A549 (cell line): ENCODE results near the gene SPIN3. TPM values are rescaled to one million over a fixed set of nuclear protein-coding genes. Genes with fewer than 3 reads are reported as not detected.
"Not testable (repeated sequence)": the region's sequence is repeated elsewhere in the genome, so short reads cannot be mapped to it uniquely, and the experiment has no call there.

Source experiments
- ATAC-seq, 2 experiments: fragments of 200-7000 bp in 1 of 2; fragments of >200 bp in 1 of 2; cut with Nextera tagmentation in 1 of 2; cut with Tn5 transposase in 1 of 2; 3 replicates each; pipeline versions ENCODE4 v1.8.0 to v1.9.1; 2018 to 2020; ENCODE audit warnings: mild to moderate bottlenecking in 1 of 2, moderate library complexity in 1 of 2
- CTCF ChIA-PET: fragments of 300-600 bp; sonication (Branson Sonifier 250); formaldehyde crosslinking; extraction: SDS; loops from one replicate; lab custom pipeline; 2021; ENCODE audit warnings: antibody characterized with exemption, inconsistent platforms; lab: Yijun Ruan, JAX
- POLR2A ChIA-PET: fragments of 350-600 bp; formaldehyde crosslinking; extraction: SDS; loops from one replicate; lab custom pipeline; 2021; ENCODE audit warnings: antibody characterized with exemption, inconsistent platforms; lab: Yijun Ruan, JAX
- DNase-seq, 2 experiments: peaks; one replicate each; pipeline versions ENCODE4 v3.0.0 to v3.0.0-alpha.2; 2011 to 2016; ENCODE audit warnings: low read depth in 1 of 2, low spot score in 1 of 2
- FAIRE-seq: peaks from 2 replicates; lab custom pipeline; 2011; peaks lifted over from hg19 to GRCh38; lab: Jason Lieb, UNC
- H3K27ac ChIP-seq, 2 experiments: fragments of >200 bp; sonication (Bioruptor Twin); formaldehyde crosslinking; 3 replicates each; pipeline ENCODE4 v1.5.1; 2016 to 2017
- H3K4me1 ChIP-seq: fragments of >200 bp; sonication (Bioruptor Twin); formaldehyde crosslinking; 3 replicates; pipeline ENCODE4 v1.6.1; 2016
- H3K4me2 ChIP-seq: fragments of >200 bp; sonication (Bioruptor Twin); formaldehyde crosslinking; 3 replicates; pipeline ENCODE4 v1.6.1; 2016
- H3K4me3 ChIP-seq: fragments of >200 bp; sonication (Bioruptor Twin); formaldehyde crosslinking; 3 replicates; pipeline ENCODE4 v1.5.1; 2016
- H3K9me3 ChIP-seq: fragments of >200 bp; sonication (Bioruptor Twin); formaldehyde crosslinking; 3 replicates; pipeline ENCODE4 v1.6.1; 2016
- BCL3 ChIP-seq: fragments of >200 bp; sonication (Bioruptor Twin); formaldehyde crosslinking; IDR thresholded peaks from 3 replicates; pipeline ENCODE4 v1.6.1; 2016
- CBX2 ChIP-seq: fragments of 200-600 bp; sonication (generic); IDR thresholded peaks from 2 replicates; pipeline ENCODE4 v1.6.1; 2016; ENCODE audit warnings: low read depth, mild to moderate bottlenecking, borderline replicate concordance
- CBX8 ChIP-seq: fragments of 200-600 bp; sonication (generic); IDR thresholded peaks from 2 replicates; pipeline ENCODE4 v1.6.1; 2016
- CHD2 ChIP-seq: fragments of 150-350 bp; IDR thresholded peaks from 2 replicates; pipeline ENCODE4 v1.6.1; 2014; ENCODE audit warnings: low read length; ENCODE audit not compliant: partially characterized antibody
- EHF ChIP-seq: fragments of 250-450 bp; sonication (Bioruptor Pico); IDR thresholded peaks from 2 replicates; pipeline ENCODE4 v1.5.0; 2020; ENCODE audit warnings: mild to moderate bottlenecking
- EP300 ChIP-seq, 2 experiments: fragments of >200 bp; sonication (Bioruptor Twin); formaldehyde crosslinking; IDR thresholded peaks; 2 replicates in 1 of 2; 3 replicates in 1 of 2; pipeline ENCODE4 v1.6.1; 2016 to 2017
- ESRRA ChIP-seq: fragments of 150-350 bp; IDR thresholded peaks from 2 replicates; pipeline ENCODE4 v1.6.1; 2014; ENCODE audit warnings: mild to moderate bottlenecking, low read length, borderline replicate concordance
- FOSB ChIP-seq: fragments of 250-450 bp; sonication (Bioruptor Pico); IDR thresholded peaks from 2 replicates; pipeline ENCODE4 v1.5.0; 2020; ENCODE audit warnings: mild to moderate bottlenecking, moderate library complexity
- FOSL2 ChIP-seq, 2 experiments: fragments of 450-650 bp in 1 of 2; fragments of >200 bp in 1 of 2; sonication (Bioruptor Twin) in 1 of 2; formaldehyde crosslinking; IDR thresholded peaks; 2 replicates each; pipeline versions ENCODE4 v1.5.0 to v1.6.1; 2016 to 2020; ENCODE audit warnings: mild to moderate bottlenecking in 1 of 2, moderate library complexity in 1 of 2
- GATA3 ChIP-seq: IDR thresholded peaks from 2 replicates; pipeline ENCODE4 v1.6.1; 2012; ENCODE audit warnings: borderline replicate concordance
- HOXA7 ChIP-seq: fragments of 250-450 bp; sonication (Bioruptor Pico); IDR thresholded peaks from 2 replicates; pipeline ENCODE4 v1.5.0; 2020; ENCODE audit warnings: mild to moderate bottlenecking, moderate library complexity
- HOXB13 ChIP-seq: fragments of 250-450 bp; sonication (Bioruptor Pico); IDR thresholded peaks from 2 replicates; pipeline ENCODE4 v1.5.0; 2020; ENCODE audit warnings: low read depth, mild to moderate bottlenecking, moderate library complexity
- JUN ChIP-seq, 2 experiments: fragments of >200 bp; sonication (Bioruptor Twin); formaldehyde crosslinking; IDR thresholded peaks; 2 replicates in 1 of 2; 3 replicates in 1 of 2; pipeline ENCODE4 v1.6.1; 2016 to 2017
- KDM1A ChIP-seq: fragments of 200-600 bp; sonication (generic); IDR thresholded peaks from 2 replicates; pipeline ENCODE4 v1.6.1; 2016; ENCODE audit warnings: low read depth, mild to moderate bottlenecking
- KDM5A ChIP-seq: fragments of 200-600 bp; sonication (generic); IDR thresholded peaks from 2 replicates; pipeline ENCODE4 v1.6.1; 2016; ENCODE audit warnings: antibody characterized with exemption, mild to moderate bottlenecking
- MAFK ChIP-seq: fragments of 450-650 bp; IDR thresholded peaks from 2 replicates; pipeline ENCODE4 v1.6.1; 2014; ENCODE audit not compliant: partially characterized antibody
- MAX ChIP-seq: IDR thresholded peaks from 2 replicates; pipeline ENCODE4 v1.6.1; 2012
- MYC ChIP-seq: IDR thresholded peaks from 2 replicates; pipeline ENCODE4 v1.6.1; 2012; ENCODE audit warnings: mild to moderate bottlenecking, inconsistent platforms, low read length, improper control_type of control experiment, borderline replicate concordance
- NFE2L2 ChIP-seq: fragments of 150-350 bp; conservative IDR thresholded peaks from 2 replicates; pipeline ENCODE4 v1.6.1; 2014; ENCODE audit warnings: low read length
- PBX3 ChIP-seq: IDR thresholded peaks from 2 replicates; pipeline ENCODE4 v1.6.1; 2012
- RAD21 ChIP-seq, 2 experiments: fragments of >200 bp in 1 of 2; sonication (Bioruptor Twin) in 1 of 2; formaldehyde crosslinking in 1 of 2; IDR thresholded peaks in 1 of 2; conservative IDR thresholded peaks in 1 of 2; 2 replicates in 1 of 2; 3 replicates in 1 of 2; pipeline ENCODE4 v1.6.1; 2012 to 2018; ENCODE audit warnings: inconsistent platforms in 1 of 2
- RARB ChIP-seq: fragments of 250-450 bp; sonication (Bioruptor Pico); IDR thresholded peaks from 2 replicates; pipeline ENCODE4 v1.8.0; 2021; ENCODE audit warnings: mild to moderate bottlenecking, moderate library complexity
- RCOR1 ChIP-seq: fragments of 150-350 bp; IDR thresholded peaks from 2 replicates; pipeline ENCODE4 v1.6.1; 2014; ENCODE audit warnings: antibody characterized with exemption, low read length, low read depth
- RFX5 ChIP-seq: fragments of 450-650 bp; IDR thresholded peaks from 2 replicates; pipeline ENCODE4 v1.7.1; 2014; ENCODE audit warnings: antibody characterized with exemption, mild to moderate bottlenecking, moderate library complexity
- SMC3 ChIP-seq: fragments of >200 bp; sonication (Bioruptor Twin); formaldehyde crosslinking; IDR thresholded peaks from 3 replicates; pipeline ENCODE4 v1.6.1; 2018; ENCODE audit warnings: inconsistent platforms
- SREBF2 ChIP-seq: fragments of 450-650 bp; IDR thresholded peaks from 2 replicates; pipeline ENCODE4 v1.6.1; 2014; ENCODE audit warnings: mild to moderate bottlenecking, moderate library complexity
- TFCP2L1 ChIP-seq: fragments of 250-450 bp; sonication (Bioruptor Pico); IDR thresholded peaks from 2 replicates; pipeline ENCODE4 v1.5.0; 2021; ENCODE audit warnings: mild to moderate bottlenecking
- ZC3H11A ChIP-seq: fragments of 450-650 bp; IDR thresholded peaks from 2 replicates; pipeline ENCODE4 v1.6.1; 2014; ENCODE audit warnings: antibody characterized with exemption, mild to moderate bottlenecking
- ZFP36 ChIP-seq: fragments of 450-650 bp; IDR thresholded peaks from 2 replicates; pipeline ENCODE4 v1.6.1; 2014; ENCODE audit warnings: borderline replicate concordance; ENCODE audit not compliant: partially characterized antibody
- ZNF302 ChIP-seq: fragments of 250-450 bp; sonication (Bioruptor Pico); IDR thresholded peaks from 2 replicates; pipeline ENCODE4 v1.9.0; 2021; ENCODE audit warnings: inconsistent platforms, mild to moderate bottlenecking, moderate library complexity
- WGBS: methylation state at CpG from one replicate; pipeline ENCODE4 v1.1.6; 2017; ENCODE audit errors: missing lambda C conversion rate; 5-methylcytosine and 5-hydroxymethylcytosine counted together
- polyA plus RNA-seq, 4 experiments: library from polyadenylated mRNA; depleted of rRNA in 3 of 4; stranded (reverse); fragments of >200 nt; fragmentation: RNase III in 1 of 4; extraction: RNeasy Plus Mini Kit Qiagen cat#74134 plus additional on column Dnase treatment in 1 of 4; gene quantifications; 2 replicates in 3 of 4; 3 replicates in 1 of 4; pipeline ENCODE4 v1.2.3, GENCODE V29; 2011 to 2017
- TF ChIP-seq, protein P1 (sequence below): IDR thresholded peaks from 2 replicates; pipeline ENCODE4 v1.6.1; 2012; ENCODE audit warnings: low read depth, borderline replicate concordance
- TF ChIP-seq, protein P2 (sequence below): fragments of >200 bp; sonication (Bioruptor Twin); formaldehyde crosslinking; IDR thresholded peaks from 2 replicates; pipeline ENCODE4 v1.6.1; 2016

Gene SPIN3
- polyA plus RNA-seq, 2 of the 4 experiments (the other 2 are of a cell fraction), result 10.3 to 17.5 TPM

- Histone ChIP-seq H3K4me1 (no peaks in the 10 kb centered on the region), H3K27ac (no peak overlapping the region), H3K4me2 (no peak overlapping the region), H3K4me3 (no peak overlapping the region), H3K9me3 (no peaks in the 10 kb centered on the region)
- DNase-seq (no peak), FAIRE-seq (no peak), ATAC-seq (no peak)
- ChIA-PET POLR2A (no interaction called here), CTCF (no interaction called here)
- WGBS, result 67% methylated on average over 1 of the region's 1 CpG
- TF ChIP-seq SREBF2 (no peak), FOSB (CRISPR knock-in tag) (no peak), KDM1A (no peak), ZFP36 (no peak), GATA3 (no peak), SMC3 (no peak), RAD21 (conservative IDR thresholded peaks at IDR 0.05 in 1 of 2, IDR thresholded peaks at IDR 0.05 in 1 of 2) (no peak), ZNF302 (CRISPR knock-in tag) (no peak), JUN (IDR thresholded peaks at IDR 0.05) (no peak), HOXA7 (CRISPR knock-in tag) (no peak), MAFK (no peak), RFX5 (no peak), HOXB13 (no peak), TFCP2L1 (CRISPR knock-in tag) (no peak), ZC3H11A (no peak), BCL3 (no peak)
- TF ChIP-seq, protein P1, sequence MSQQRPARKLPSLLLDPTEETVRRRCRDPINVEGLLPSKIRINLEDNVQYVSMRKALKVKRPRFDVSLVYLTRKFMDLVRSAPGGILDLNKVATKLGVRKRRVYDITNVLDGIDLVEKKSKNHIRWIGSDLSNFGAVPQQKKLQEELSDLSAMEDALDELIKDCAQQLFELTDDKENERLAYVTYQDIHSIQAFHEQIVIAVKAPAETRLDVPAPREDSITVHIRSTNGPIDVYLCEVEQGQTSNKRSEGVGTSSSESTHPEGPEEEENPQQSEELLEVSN, result no peak
- TF ChIP-seq, protein P2, sequence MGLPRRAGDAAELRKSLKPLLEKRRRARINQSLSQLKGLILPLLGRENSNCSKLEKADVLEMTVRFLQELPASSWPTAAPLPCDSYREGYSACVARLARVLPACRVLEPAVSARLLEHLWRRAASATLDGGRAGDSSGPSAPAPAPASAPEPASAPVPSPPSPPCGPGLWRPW, result no peak
Measured at GRCh38 chrX:56963377-56963776, 32.0 kb downstream of the SPIN3 start.

DNA sequence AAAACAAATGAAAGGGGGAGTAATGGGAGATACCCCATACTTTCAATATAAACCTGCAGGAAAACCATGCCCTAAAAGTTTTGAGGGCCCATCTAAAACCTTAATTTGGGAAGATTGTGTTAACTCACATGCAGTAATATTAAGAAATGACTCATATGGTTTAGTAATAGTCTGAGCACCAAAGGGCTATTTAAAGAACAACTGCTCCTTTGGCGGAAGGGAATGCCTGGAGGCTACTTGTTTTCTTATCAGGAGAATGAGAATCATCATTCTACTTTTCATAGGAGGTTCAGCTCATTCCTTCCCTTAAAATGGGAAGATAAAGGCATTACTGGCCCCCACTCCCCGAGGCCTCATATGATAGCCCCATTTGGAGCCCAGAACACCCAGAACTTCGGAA, 47.6 kb downstream of the SPIN3 start:
- ChIA-PET CTCF (no interaction called here), POLR2A (no interaction called here)
- H3K4me2 ChIP-seq, result no peak overlapping the region
- ATAC-seq (no peak), FAIRE-seq (no peak), DNase-seq (no peak)
- no peak overlapping the region for H3K4me3 ChIP-seq
- no peaks in the 10 kb centered on the region for H3K9me3 ChIP-seq
- no peaks in the 10 kb centered on the region for H3K4me1 ChIP-seq
- TF ChIP-seq CBX8 (no peak), RARB (no peak), RAD21 (conservative IDR thresholded peaks at IDR 0.05 in 1 of 2, IDR thresholded peaks at IDR 0.05 in 1 of 2) (no peak), MAX (no peak), SMC3 (no peak), CBX2 (no peak), CHD2 (no peak), EP300 (IDR thresholded peaks at IDR 0.05) (no peak), SREBF2 (no peak), MYC (no peak), PBX3 (no peak), EHF (CRISPR knock-in tag) (no peak), NFE2L2 (no peak), RCOR1 (no peak), HOXB13 (no peak), ESRRA (no peak), KDM5A (no peak), ZNF302 (CRISPR knock-in tag) (no peak), FOSL2 (IDR thresholded peaks at IDR 0.05) (no peak), FOSL2 (CRISPR knock-in tag; IDR thresholded peaks at IDR 0.05) (no peak)
- 23% methylated on average over 2 of the region's 3 CpGs for WGBS
- H3K27ac ChIP-seq, result no peak overlapping the region

GRCh38 chrX:56946201-56946600, 49.1 kb downstream of the SPIN3 start:
- H3K27ac ChIP-seq, H3K4me1 ChIP-seq, FAIRE-seq, POLR2A ChIA-PET, H3K9me3 ChIP-seq, H3K4me3 ChIP-seq, ATAC-seq, H3K4me2 ChIP-seq, CTCF ChIA-PET: not testable (repeated sequence)
- WGBS, result 4% methylated on average over 2 of the region's 2 CpGs
- peak in 1 of 2 experiments; percentile 34 for DNase-seq

GRCh38 chrX:56945226-56945625, 50.1 kb downstream of the SPIN3 start:
- DNase-seq, POLR2A ChIA-PET, H3K9me3 ChIP-seq, H3K4me1 ChIP-seq, CTCF ChIA-PET, H3K27ac ChIP-seq, H3K4me2 ChIP-seq, ATAC-seq, H3K4me3 ChIP-seq, FAIRE-seq: not testable (repeated sequence)
- WGBS, result 35% methylated on average over 4 of the region's 4 CpGs
